ENCODE data around the gene ZNF287.
"Not testable (repeated sequence)": the region's sequence is repeated elsewhere in the genome, so short reads cannot be mapped to it uniquely, and the experiment has no call there.

ZNF287 gene

DNA sequence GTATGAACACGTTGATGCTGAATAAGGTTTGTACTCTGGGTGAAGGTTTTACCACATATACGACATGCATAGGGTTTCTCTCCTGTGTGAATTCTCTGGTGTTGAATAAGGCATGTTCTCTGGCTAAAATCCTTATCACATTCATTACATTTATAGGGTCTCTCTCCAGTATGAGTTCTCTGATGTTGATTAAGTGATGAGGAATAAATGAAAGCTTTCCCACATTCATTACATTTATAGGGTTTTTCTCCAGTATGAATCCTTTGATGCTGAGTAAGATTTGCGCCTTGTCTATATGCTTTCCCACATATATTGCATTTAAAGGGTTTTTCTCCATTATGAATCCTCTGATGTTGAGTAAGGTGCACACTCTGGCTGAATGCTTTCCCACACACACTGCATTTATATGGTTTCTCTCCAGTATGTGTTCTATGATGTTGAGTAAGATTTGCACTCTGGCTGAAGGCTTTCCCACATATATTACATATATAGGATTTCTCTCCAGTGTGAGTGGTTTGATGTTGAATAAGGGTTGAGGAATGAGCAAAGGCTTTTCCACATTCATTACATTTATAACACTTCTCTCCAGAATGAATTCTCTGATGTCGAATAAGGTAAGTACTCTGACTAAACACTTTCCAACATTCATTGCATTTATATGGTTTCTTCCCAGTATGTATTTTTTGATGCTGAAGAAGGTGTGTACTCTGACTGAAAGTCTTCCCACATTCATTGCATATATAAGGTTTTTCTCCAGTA is 16.9 kb downstream of the ZNF287 start:
- H3K4me1 ChIP-seq = no peaks in the 10 kb centered on the region
- H3K27me3 ChIP-seq (ENCODE audit: low read depth) = no peaks in the 10 kb centered on the region
- H3K9me3 ChIP-seq = peaks cover 32% of the 10 kb centered on the region
- DNase-seq (ENCODE audit: low spot score in 2 of 2) = no peak
- H3K36me3 ChIP-seq (replicated peaks) = peaks cover 15% of the 10 kb centered on the region
- in situ Hi-C loops (cut with MboI; ENCODE audit: low sequenced_read_pairs) = loop anchor here (25.0 kb wide), 1 partner anchor 310 kb away; no protein-coding TSS in a partner anchor
- H3K4me3 ChIP-seq = no peak overlapping the region

DNA sequence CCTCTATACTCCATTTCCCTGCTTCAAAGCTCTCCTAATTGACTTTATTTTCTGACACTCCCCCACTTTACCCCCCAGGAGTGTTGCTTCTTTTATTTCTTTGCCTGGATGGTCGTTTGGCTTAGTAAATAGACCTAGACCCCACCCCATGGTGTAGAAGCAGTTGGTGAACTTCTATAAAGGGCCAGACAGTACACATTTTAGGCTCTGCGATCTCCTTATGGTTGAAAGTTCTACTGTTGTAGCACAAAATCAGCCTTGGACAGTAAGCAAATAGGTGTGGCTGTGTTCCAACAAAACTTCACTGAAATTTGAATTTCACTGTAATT is 31.9 kb downstream of the ZNF287 start:
- in situ Hi-C loops (cut with MboI; ENCODE audit: low sequenced_read_pairs) = no loop called here
- DNase-seq (ENCODE audit: low spot score in 2 of 2) = no peak
- Histone ChIP-seq H3K4me1 (no peaks in the 10 kb centered on the region), H3K27me3 (ENCODE audit: low read depth) (no peaks in the 10 kb centered on the region), H3K9me3 (peaks cover 8% of the 10 kb centered on the region), H3K4me3 (no peak overlapping the region), H3K36me3 (replicated peaks) (no peaks in the 10 kb centered on the region)

DNA sequence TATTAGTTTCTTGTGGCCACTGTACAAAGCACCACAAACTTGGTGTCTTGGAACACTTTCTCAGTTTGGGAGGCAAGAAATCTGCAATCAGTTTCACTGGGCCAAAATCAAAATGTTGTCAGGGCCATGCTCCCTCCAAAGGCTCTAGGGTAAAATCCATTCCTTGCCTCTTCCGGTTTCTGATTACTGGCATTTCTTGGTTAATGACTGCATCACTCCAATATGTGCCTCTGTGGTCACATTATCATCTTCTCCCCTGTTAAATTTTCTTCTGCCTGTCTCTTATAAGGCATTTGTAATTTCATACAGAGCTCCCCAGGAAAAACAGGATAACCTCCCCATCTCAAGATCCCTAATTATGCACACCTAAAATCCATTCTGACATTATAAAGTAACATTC is 34.8 kb downstream of the ZNF287 start:
- peaks cover 4% of the 10 kb centered on the region for H3K9me3 ChIP-seq
- no peak overlapping the region for H3K4me3 ChIP-seq
- H3K36me3 ChIP-seq (replicated peaks) = no peaks in the 10 kb centered on the region
- peaks cover 4% of the 10 kb centered on the region; the same call in 1 of the 2 replicates for H3K27me3 ChIP-seq (ENCODE audit: low read depth)
- no peaks in the 10 kb centered on the region for H3K4me1 ChIP-seq
- no peak for DNase-seq (ENCODE audit: low spot score in 2 of 2)
- in situ Hi-C loops (cut with MboI; ENCODE audit: low sequenced_read_pairs) = no loop called here

- H3K36me3 ChIP-seq (replicated peaks) = no peaks in the 10 kb centered on the region
- H3K27me3 ChIP-seq (ENCODE audit: low read depth) = peaks cover 9% of the 10 kb centered on the region; the same call in 1 of the 2 replicates
- in situ Hi-C loops (cut with MboI; ENCODE audit: low sequenced_read_pairs) = loop anchor here (10.0 kb wide), 1 partner anchor 165 kb away; no protein-coding TSS in a partner anchor
- no peak for DNase-seq (ENCODE audit: low spot score in 2 of 2)
- H3K9me3 ChIP-seq = no peaks in the 10 kb centered on the region; the same call in none of the 2 replicates
- H3K4me3 ChIP-seq = no peak overlapping the region
- H3K4me1 ChIP-seq = no peaks in the 10 kb centered on the region
Observed at GRCh38 chr17:16529906-16530305, 39.1 kb downstream of the ZNF287 start.

DNA sequence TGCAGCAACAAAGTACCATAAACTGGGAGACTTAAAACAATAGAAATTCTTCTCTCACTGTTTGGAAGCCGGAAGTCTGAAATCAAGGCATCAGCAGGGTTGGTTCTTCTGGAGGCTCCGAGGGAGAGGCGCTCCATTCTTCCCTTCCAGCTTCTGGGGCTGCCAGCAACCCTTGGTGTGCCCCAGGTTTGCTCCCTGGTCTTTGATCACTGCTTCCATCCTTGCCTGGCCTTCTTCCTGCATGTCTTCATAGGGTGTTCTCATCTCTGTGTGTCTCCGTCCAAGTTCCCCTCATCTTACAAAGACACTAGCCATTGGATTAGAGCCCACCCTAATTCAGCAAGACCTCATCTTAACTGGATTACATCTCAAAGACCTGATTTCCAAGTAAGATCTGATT is 41.7 kb downstream of the ZNF287 start:
- in situ Hi-C loops (cut with MboI; ENCODE audit: low sequenced_read_pairs) = loop anchor here (10.0 kb wide), 1 partner anchor 162 kb away; no protein-coding TSS in a partner anchor

DNA sequence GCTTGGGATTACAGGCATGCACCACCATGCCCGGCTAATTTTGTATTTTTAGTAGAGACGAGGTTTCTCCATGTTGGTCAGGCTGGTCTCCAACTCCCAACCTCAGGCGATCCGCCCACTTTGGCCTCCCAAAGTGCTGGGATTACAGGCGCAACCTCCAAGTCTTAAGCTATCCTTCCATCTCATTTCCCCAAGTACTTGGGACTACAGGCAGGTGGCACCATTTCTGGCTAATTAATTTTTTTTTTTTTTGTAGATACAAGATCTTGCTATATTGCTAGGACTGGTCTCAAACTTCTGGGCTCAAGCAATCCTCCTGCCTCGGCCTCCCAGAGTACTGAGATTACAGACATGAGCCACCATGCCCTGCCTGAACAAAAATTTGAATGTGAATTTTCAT is 43.4 kb downstream of the ZNF287 start:
- DNase-seq (ENCODE audit: low spot score in 2 of 2); H3K36me3 ChIP-seq (replicated peaks); H3K4me1 ChIP-seq; H3K27me3 ChIP-seq (ENCODE audit: low read depth); H3K4me3 ChIP-seq; H3K9me3 ChIP-seq: not testable (repeated sequence)
- in situ Hi-C loops (cut with MboI; ENCODE audit: low sequenced_read_pairs) = loop anchor here (10.0 kb wide), 1 partner anchor 161 kb away; no protein-coding TSS in a partner anchor

More for the DNA sequence above, 41.7 kb downstream of the ZNF287 start:
- H3K4me3 ChIP-seq = no peak overlapping the region
- H3K36me3 ChIP-seq (replicated peaks) = no peaks in the 10 kb centered on the region
- no peaks in the 10 kb centered on the region; the same call in none of the 2 replicates for H3K9me3 ChIP-seq
- no peak for DNase-seq (ENCODE audit: low spot score in 2 of 2)
- no peaks in the 10 kb centered on the region for H3K4me1 ChIP-seq
- H3K27me3 ChIP-seq (ENCODE audit: low read depth) = peaks cover 9% of the 10 kb centered on the region; the same call in 1 of the 2 replicates

DNA sequence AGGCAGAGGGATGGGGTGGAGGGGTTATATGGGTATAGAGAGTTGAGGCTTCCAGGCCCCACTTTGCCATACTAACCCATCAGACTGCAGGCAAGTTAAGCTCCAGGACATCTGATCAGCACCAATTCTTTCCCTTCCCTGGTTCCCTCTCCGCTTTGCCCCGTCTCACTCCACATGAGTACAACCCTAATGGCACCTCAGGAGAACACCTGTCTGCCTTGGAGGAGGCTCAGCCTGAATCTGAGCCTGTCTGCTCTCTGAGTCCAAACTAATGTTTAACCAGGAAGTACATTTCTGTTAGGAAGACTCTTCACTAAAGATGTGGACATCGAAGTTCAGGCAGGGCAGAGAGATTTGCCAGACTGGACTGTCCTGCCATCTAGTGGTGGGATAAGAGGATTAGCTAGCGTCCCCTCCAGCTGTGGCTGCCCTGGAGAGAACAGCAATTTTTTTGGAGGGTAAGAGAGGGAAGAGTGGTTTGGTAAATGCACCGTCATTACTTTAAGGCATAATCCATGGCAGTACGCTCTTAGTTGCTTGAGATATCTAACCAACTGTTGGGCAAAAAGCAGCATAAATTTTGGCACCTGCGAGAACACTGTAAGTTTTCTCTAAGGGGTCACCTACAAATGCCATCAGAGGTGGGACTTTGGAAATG is 47.8 kb downstream of the ZNF287 start:
- peaks cover 11% of the 10 kb centered on the region for H3K27me3 ChIP-seq (ENCODE audit: low read depth)
- no peaks in the 10 kb centered on the region for H3K4me1 ChIP-seq
- in situ Hi-C loops (cut with MboI; ENCODE audit: low sequenced_read_pairs) = loop anchor here (5.0 to 25.0 kb wide), 3 partner anchors 69 to 459 kb away; no protein-coding TSS in a partner anchor
- peak; percentile 80 to 84 for DNase-seq (ENCODE audit: low spot score in 2 of 2)
- H3K4me3 ChIP-seq = no peak overlapping the region
- no peaks in the 10 kb centered on the region for H3K36me3 ChIP-seq (replicated peaks)
- H3K9me3 ChIP-seq = no peaks in the 10 kb centered on the region; the same call in 1 of the 2 replicates

DNA sequence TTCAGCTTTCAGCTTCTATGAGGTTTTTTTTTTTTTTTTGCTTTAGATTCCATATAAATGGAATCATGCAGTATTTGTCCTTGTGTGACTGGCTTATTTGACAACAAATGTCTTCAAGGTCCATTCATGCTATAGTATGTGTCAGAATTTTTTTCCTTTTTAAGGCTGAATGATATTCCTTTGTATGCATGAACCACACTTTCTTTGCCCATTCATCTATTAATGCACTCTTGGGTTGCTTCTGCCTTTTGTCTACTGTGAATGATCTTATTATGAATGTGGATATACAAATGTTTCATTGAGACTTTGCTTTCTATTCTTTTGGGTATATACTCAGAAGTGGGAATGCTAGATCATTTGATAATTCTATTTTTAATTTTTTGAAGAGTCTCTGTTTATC is 50.0 kb downstream of the ZNF287 start:
- H3K4me3 ChIP-seq = no peak overlapping the region
- no peaks in the 10 kb centered on the region for H3K4me1 ChIP-seq
- H3K27me3 ChIP-seq (ENCODE audit: low read depth) = peaks cover 12% of the 10 kb centered on the region
- no peak for DNase-seq (ENCODE audit: low spot score in 2 of 2)
- in situ Hi-C loops (cut with MboI; ENCODE audit: low sequenced_read_pairs) = loop anchor here (25.0 kb wide), 1 partner anchor 457 kb away; no protein-coding TSS in a partner anchor
- no peaks in the 10 kb centered on the region for H3K36me3 ChIP-seq (replicated peaks)
- H3K9me3 ChIP-seq = no peaks in the 10 kb centered on the region

- peaks cover 12% of the 10 kb centered on the region for H3K27me3 ChIP-seq (ENCODE audit: low read depth)
- H3K36me3 ChIP-seq (replicated peaks) = no peaks in the 10 kb centered on the region
- no peak for DNase-seq (ENCODE audit: low spot score in 2 of 2)
- H3K9me3 ChIP-seq = no peaks in the 10 kb centered on the region
- H3K4me3 ChIP-seq = no peak overlapping the region
- in situ Hi-C loops (cut with MboI; ENCODE audit: low sequenced_read_pairs) = loop anchor here (25.0 kb wide), 1 partner anchor 455 kb away; no protein-coding TSS in a partner anchor
- H3K4me1 ChIP-seq = no peaks in the 10 kb centered on the region
Observed at GRCh38 chr17:16517477-16517876, 51.5 kb downstream of the ZNF287 start.

- in situ Hi-C loops (cut with MboI; ENCODE audit: low sequenced_read_pairs) = loop anchor here (25.0 kb wide), 1 partner anchor 454 kb away; no protein-coding TSS in a partner anchor
- peak in 1 of 2 experiments; percentile 35 for DNase-seq (ENCODE audit: low spot score in 2 of 2)
- Histone ChIP-seq H3K9me3 (no peaks in the 10 kb centered on the region), H3K4me3 (no peak overlapping the region), H3K36me3 (replicated peaks) (no peaks in the 10 kb centered on the region), H3K27me3 (ENCODE audit: low read depth) (peaks cover 12% of the 10 kb centered on the region), H3K4me1 (no peaks in the 10 kb centered on the region)
Observed at GRCh38 chr17:16516594-16517051, 52.4 kb downstream of the ZNF287 start.

DNA sequence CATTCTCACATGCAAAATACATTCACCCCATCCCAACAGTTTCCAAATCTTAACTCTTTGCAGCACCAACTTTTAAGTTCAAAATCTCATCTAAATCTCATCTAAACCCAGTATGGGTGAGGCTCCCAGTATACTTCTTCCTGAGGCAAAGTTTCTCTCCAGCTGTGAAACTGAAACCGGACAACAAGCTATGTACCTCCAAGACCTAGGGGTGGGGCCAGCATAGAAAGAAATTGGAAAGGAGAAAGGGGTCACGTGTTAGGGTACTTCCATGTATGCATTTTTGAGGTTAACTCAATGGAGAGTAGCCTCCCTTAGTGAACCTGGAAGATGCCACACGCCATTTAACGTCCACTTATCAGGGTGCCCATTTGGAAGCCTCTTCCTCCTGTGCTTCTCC is 53.1 kb downstream of the ZNF287 start:
- H3K36me3 ChIP-seq (replicated peaks) = no peaks in the 10 kb centered on the region
- DNase-seq (ENCODE audit: low spot score in 2 of 2) = no peak
- in situ Hi-C loops (cut with MboI; ENCODE audit: low sequenced_read_pairs) = loop anchor here (25.0 kb wide), 1 partner anchor 454 kb away; no protein-coding TSS in a partner anchor
- H3K4me1 ChIP-seq = no peaks in the 10 kb centered on the region
- no peak overlapping the region for H3K4me3 ChIP-seq
- no peaks in the 10 kb centered on the region for H3K9me3 ChIP-seq
- peaks cover 12% of the 10 kb centered on the region for H3K27me3 ChIP-seq (ENCODE audit: low read depth)

GRCh38 chr17:16513873-16514272 is 55.1 kb downstream of the ZNF287 start:
- in situ Hi-C loops (cut with MboI; ENCODE audit: low sequenced_read_pairs) = loop anchor here (25.0 kb wide), 1 partner anchor 452 kb away; no protein-coding TSS in a partner anchor
- Histone ChIP-seq H3K4me3 (no peak overlapping the region), H3K27me3 (ENCODE audit: low read depth) (peaks cover 12% of the 10 kb centered on the region), H3K9me3 (no peaks in the 10 kb centered on the region), H3K4me1 (no peaks in the 10 kb centered on the region), H3K36me3 (replicated peaks) (no peaks in the 10 kb centered on the region)
- DNase-seq (ENCODE audit: low spot score in 2 of 2) = no peak

DNA sequence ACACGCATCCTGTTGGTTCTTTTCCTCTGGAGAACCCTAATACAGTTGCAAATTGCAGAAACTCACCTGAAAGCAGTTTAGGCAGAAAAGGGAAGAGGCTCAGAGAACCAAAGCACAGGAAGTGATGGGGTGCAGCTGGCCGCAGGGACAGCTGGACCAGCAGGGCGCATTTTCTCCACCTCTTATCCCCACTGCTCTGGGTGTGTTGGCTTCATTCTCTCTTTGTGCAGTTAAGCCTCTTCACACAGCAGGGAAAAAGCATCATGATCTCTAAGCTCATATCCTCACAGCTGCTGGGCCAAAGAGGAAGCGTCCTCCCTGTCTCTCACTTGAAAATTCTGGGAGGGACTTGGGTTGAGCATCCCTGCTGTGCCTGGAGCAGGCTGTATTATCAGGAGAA is 57.0 kb downstream of the ZNF287 start:
- DNase-seq (ENCODE audit: low spot score in 2 of 2) = no peak
- in situ Hi-C loops (cut with MboI; ENCODE audit: low sequenced_read_pairs) = loop anchor here (25.0 kb wide), 1 partner anchor 450 kb away; no protein-coding TSS in a partner anchor
- H3K36me3 ChIP-seq (replicated peaks) = no peaks in the 10 kb centered on the region
- H3K4me3 ChIP-seq = no peak overlapping the region
- H3K27me3 ChIP-seq (ENCODE audit: low read depth) = peaks cover 9% of the 10 kb centered on the region
- H3K9me3 ChIP-seq = no peaks in the 10 kb centered on the region
- H3K4me1 ChIP-seq = no peaks in the 10 kb centered on the region

Data from HAP-1 (cell line).